ENCODE measurements around the gene LMAN2. TPM values are rescaled to one million over a fixed set of nuclear protein-coding genes. Genes with fewer than 3 reads are reported as not detected.
A peak's percentile ranks its signal among the peaks of the same experiment; 100 is the strongest.
"Not testable (repeated sequence)": the region's sequence is repeated elsewhere in the genome, so short reads cannot be mapped to it uniquely, and the experiment has no call there.

LMAN2 gene
- total and polyA plus RNA-seq, 8 donors: 101 to 155 (median 108) TPM

DNA sequence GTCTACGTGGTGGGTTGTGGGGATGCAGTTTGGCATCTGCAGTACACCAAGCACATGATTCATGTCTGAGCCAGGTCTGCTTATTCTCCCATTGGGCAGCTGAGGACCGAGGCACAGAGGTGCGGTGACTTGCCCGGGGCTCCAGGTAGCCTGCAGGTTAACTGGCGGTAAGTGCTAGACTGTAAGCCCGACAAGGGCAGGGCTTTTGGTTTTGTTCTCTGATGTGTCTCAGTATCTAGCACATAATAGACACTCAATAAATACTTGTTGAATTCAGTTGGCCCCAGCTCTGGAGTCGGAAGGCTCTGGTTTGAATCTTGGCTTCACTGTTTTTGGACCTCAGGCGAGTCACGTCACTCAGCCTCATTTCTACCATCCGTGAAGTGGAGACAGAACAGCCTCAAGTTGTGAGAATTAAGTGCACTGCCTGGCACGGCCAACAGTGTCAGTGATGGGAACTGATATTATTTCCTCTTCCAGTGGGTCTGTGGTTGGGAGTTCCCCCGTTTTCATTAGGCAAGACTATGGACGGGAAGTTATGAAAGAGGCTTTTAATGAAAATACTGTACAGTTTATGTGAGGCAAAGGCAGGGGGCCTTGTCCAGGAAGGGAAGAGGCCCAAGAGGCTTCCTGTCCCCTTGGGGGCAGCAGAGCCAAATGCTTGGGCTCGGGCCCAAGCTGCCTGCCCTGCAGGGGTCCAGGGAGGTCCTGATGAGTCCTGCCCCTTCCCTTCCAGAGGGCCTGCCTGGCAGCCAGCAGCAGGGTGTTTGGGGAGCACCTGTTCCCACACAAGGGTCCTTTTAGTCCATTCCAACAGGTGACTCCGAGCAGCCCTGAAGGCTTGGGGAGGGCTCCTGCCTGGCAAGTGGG is 44.6 kb downstream of the LMAN2 start:
- peak overlapping the region in 1 of 2 donors; percentile 99 for H3K4me3 ChIP-seq
- H3K4me1 ChIP-seq: peaks cover 30 to 87% of the 10 kb centered on the region in 2 donors
- H3K36me3 ChIP-seq: peaks cover 0 to 33% of the 10 kb centered on the region in 2 donors
- TF ChIP-seq CTCF (IDR thresholded peaks at IDR 0.05): peak in 1 of 2 donors; percentile 32
- H3K27ac ChIP-seq: peak overlapping the region in 1 of 2 donors; percentile 89
- peak; percentile 1 for ATAC-seq
- H3K9me3 ChIP-seq: no peaks in the 10 kb centered on the region
- intact Hi-C loops (cut with DNase I): no loop called here
- peak in 1 of 4 donors; percentile 85 for DNase-seq
- H3K27me3 ChIP-seq: no peaks in the 10 kb centered on the region

- intact Hi-C loops (cut with DNase I); DNase-seq; H3K27me3 ChIP-seq; H3K9me3 ChIP-seq; ATAC-seq: not testable (repeated sequence)
- Histone ChIP-seq H3K4me3 (peak overlapping the region in 1 of 2 donors; percentile 99), H3K27ac (peak overlapping the region in 1 of 2 donors; percentile 89), H3K36me3 (peaks cover 0 to 40% of the 10 kb centered on the region in 2 donors), H3K4me1 (peaks cover 34 to 87% of the 10 kb centered on the region in 2 donors)
Observed at GRCh38 chr5:177306103-177306640, 45.3 kb downstream of the LMAN2 start.

GRCh38 chr5:177304392-177305119 is 46.9 kb downstream of the LMAN2 start:
- ATAC-seq (no peak), DNase-seq (no peak)
- no peak for TF ChIP-seq CTCF (IDR thresholded peaks at IDR 0.05)
- H3K27me3 ChIP-seq: no peaks in the 10 kb centered on the region
- no peaks in the 10 kb centered on the region for H3K9me3 ChIP-seq
- peaks cover 0 to 42% of the 10 kb centered on the region in 2 donors for H3K36me3 ChIP-seq
- H3K4me1 ChIP-seq: peaks cover 39 to 87% of the 10 kb centered on the region in 2 donors
- intact Hi-C loops (cut with DNase I): no loop called here
- peak overlapping the region in 1 of 2 donors; percentile 89 for H3K27ac ChIP-seq
- peak overlapping the region; percentile 92 to 99 for H3K4me3 ChIP-seq

GRCh38 chr5:177303925-177304391 is 47.5 kb downstream of the LMAN2 start:
- intact Hi-C loops (cut with DNase I): no loop called here
- peaks cover 0 to 42% of the 10 kb centered on the region in 2 donors for H3K36me3 ChIP-seq
- H3K9me3 ChIP-seq: no peaks in the 10 kb centered on the region
- H3K27me3 ChIP-seq: no peaks in the 10 kb centered on the region
- H3K27ac ChIP-seq: peak overlapping the region; percentile 76 to 89
- peak overlapping the region; percentile 92 to 99 for H3K4me3 ChIP-seq
- no peak for DNase-seq
- peaks cover 39 to 87% of the 10 kb centered on the region in 2 donors for H3K4me1 ChIP-seq
- ATAC-seq: no peak
- TF ChIP-seq CTCF (IDR thresholded peaks at IDR 0.05): no peak

DNA sequence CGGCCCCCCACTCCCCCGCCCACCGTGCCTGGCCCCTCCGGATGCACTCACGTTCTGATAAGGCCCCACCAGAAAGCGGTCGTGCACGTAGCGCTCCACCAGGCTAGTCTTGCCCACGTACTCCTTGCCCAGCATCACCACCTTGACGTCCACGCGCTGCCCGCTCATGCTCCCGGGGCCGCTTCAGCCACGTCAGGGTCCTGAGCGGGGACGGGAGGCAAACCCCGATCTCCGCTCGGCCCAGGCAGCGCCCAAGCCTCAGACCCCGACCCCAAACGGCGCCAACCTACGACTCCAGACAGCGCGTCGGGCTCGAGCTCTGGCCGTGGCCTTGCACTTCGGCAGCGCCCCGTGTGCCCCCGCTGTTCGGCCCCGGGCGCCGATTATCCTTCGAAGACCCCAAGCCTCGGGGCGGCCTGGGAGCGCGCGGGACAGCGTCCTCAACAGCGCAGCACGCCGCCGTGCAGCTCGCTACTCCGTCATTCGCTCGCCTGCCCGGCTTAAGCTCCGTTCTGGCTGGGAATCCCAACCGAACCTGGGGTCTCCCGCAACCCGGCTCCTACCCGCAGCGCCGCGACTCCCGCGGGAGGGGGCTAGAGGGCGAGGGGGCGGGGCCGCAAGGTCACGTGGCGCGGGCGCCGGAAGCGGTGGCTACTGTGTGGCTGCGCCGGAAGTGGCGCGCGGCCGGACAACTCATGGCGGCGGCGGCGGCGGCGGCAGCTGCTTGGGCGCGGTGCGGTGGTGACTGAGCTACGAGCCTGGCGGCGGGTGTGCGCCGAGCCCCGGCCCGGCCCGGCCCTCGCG is 48.1 kb downstream of the LMAN2 start, which contains the start of the genes PRELID1 and RAB24:
PRELID1 (plus strand) TSS at position 679 of the 804 bp plus-strand sequence. CDS start 187 bp downstream, outside the sequence.
RAB24 (minus strand) TSS at position 599 of the 804 bp plus-strand sequence; CDS start at position 168, 431 bp downstream.
- Histone ChIP-seq H3K9me3 (no peaks in the 10 kb centered on the region), H3K4me1 (peaks cover 39 to 87% of the 10 kb centered on the region in 2 donors), H3K27ac (peak within 1 kb of the TSS; percentile 76 to 89), H3K4me3 (peak within 1 kb of the TSS; percentile 92 to 99), H3K36me3 (peaks cover 0 to 42% of the 10 kb centered on the region in 2 donors), H3K27me3 (no peaks in the 10 kb centered on the region)
- peak; percentile 79 for ATAC-seq
- intact Hi-C loops (cut with DNase I): no loop called here
- peak; percentile 11 to 13 for TF ChIP-seq CTCF (IDR thresholded peaks at IDR 0.05)
- DNase-seq: peak; percentile 81 to 98 (median 90)
